Neural progenitor cell (in vitro differentiated cells): Measurements from ENCODE around the gene ACTL7B. TPM values are rescaled to one million over a fixed set of nuclear protein-coding genes. Genes with fewer than 3 reads are reported as not detected.

Source experiments
- DNase-seq: peaks from one replicate; pipeline ENCODE4 v3.0.0-alpha.2; 2016; ENCODE audit warnings: low spot score
- H2AFZ ChIP-seq: fragments of 200-600 bp; sonication (generic); replicated peaks from 2 replicates; pipeline ENCODE4 v1.6.1; 2016; ENCODE audit warnings: antibody characterized with exemption
- H3F3A ChIP-seq: fragments of 200-600 bp; sonication (generic); 2 replicates; pipeline ENCODE4 v1.6.1; 2016; ENCODE audit warnings: antibody characterized with exemption, low read depth
- H3K27ac ChIP-seq: fragments of 200-600 bp; sonication (generic); 2 replicates; pipeline ENCODE4 v1.5.1; 2016; ENCODE audit warnings: mild to moderate bottlenecking
- H3K27me3 ChIP-seq: fragments of 200-600 bp; sonication (generic); 2 replicates; pipeline ENCODE4 v1.6.1; 2016; ENCODE audit warnings: mild to moderate bottlenecking, moderate library complexity
- H3K36me3 ChIP-seq: fragments of 200-600 bp; sonication (generic); 2 replicates; pipeline ENCODE4 v1.5.1; 2016
- H3K4me1 ChIP-seq: fragments of 200-600 bp; sonication (generic); 2 replicates; pipeline ENCODE4 v1.6.1; 2016; ENCODE audit warnings: mixed run types
- H3K4me2 ChIP-seq: fragments of 200-600 bp; sonication (generic); 2 replicates; pipeline ENCODE4 v1.6.1; 2016
- H3K4me3 ChIP-seq: fragments of 200-600 bp; sonication (generic); 2 replicates; pipeline ENCODE4 v1.5.1; 2016
- H3K79me2 ChIP-seq: fragments of 200-600 bp; sonication (generic); 2 replicates; pipeline ENCODE4 v1.6.1; 2016; ENCODE audit warnings: low read depth
- H3K9ac ChIP-seq: fragments of 200-600 bp; sonication (generic); 2 replicates; pipeline ENCODE4 v1.6.1; 2016
- H3K9me3 ChIP-seq: fragments of 200-600 bp; sonication (generic); 2 replicates; pipeline ENCODE4 v1.5.1; 2016; ENCODE audit warnings: low read depth
- H4K20me1 ChIP-seq: fragments of 200-600 bp; sonication (generic); 2 replicates; pipeline ENCODE4 v1.6.1; 2016; ENCODE audit warnings: low read depth
- H3K27ac Mint-ChIP-seq: 3 replicates; pipeline ENCODE4 v1.8.0; 2021; ENCODE audit warnings: mixed read lengths
- H3K27me3 Mint-ChIP-seq: 2 replicates; pipeline ENCODE4 v1.8.0; 2022; ENCODE audit warnings: low read depth, mild to moderate bottlenecking, inconsistent platforms, moderate library complexity, mixed read lengths; ENCODE audit not compliant: insufficient read depth
- H3K36me3 Mint-ChIP-seq: 3 replicates; pipeline ENCODE4 v1.8.0; 2021; ENCODE audit warnings: mixed read lengths
- H3K4me1 Mint-ChIP-seq: 3 replicates; pipeline ENCODE4 v1.8.0; 2021; ENCODE audit warnings: mixed read lengths
- H3K4me3 Mint-ChIP-seq: 3 replicates; pipeline ENCODE4 v1.8.0; 2021; ENCODE audit warnings: mild to moderate bottlenecking, moderate library complexity, mixed read lengths
- H3K9me3 Mint-ChIP-seq: 3 replicates; pipeline ENCODE4 v1.8.0; 2020; ENCODE audit warnings: mixed read lengths
- CTCF ChIP-seq: fragments of 200-600 bp; sonication (generic); IDR thresholded peaks from 2 replicates; pipeline ENCODE4 v1.5.1; 2017; ENCODE audit warnings: antibody characterized with exemption, mild to moderate bottlenecking
- EZH2 ChIP-seq: fragments of 200-600 bp; sonication (generic); IDR thresholded peaks from 2 replicates; pipeline ENCODE4 v1.6.1; 2017; ENCODE audit warnings: antibody characterized with exemption, mild to moderate bottlenecking, moderate library complexity
- EZH2phosphoT487 ChIP-seq: fragments of 200-600 bp; sonication (generic); IDR thresholded peaks from 2 replicates; pipeline ENCODE4 v1.6.1; 2017; ENCODE audit warnings: antibody characterized with exemption
- total RNA-seq: library from RNA; depleted of rRNA; stranded (reverse); fragments of >200 nt; gene quantifications from 2 replicates; pipeline ENCODE4 v1.2.3, GENCODE V29; 2015; ENCODE audit warnings: low replicate concordance

Gene ACTL7B
- total RNA-seq, 1 donor from 2014 or later, result not detected

- Histone ChIP-seq H2AFZ (no peak overlapping the region), H3K27ac (no peak overlapping the region), H3K9ac (no peak overlapping the region), H3K4me3 (no peak overlapping the region), H3K9me3 (no peaks in the 10 kb centered on the region), H3K4me1 (no peaks in the 10 kb centered on the region), H3K36me3 (peaks cover 9% of the 10 kb centered on the region), H3K4me2 (no peak overlapping the region), H4K20me1 (no peaks in the 10 kb centered on the region), H3F3A (no peaks in the 10 kb centered on the region), H3K27me3 (no peaks in the 10 kb centered on the region), H3K79me2 (no peaks in the 10 kb centered on the region)
- H3K36me3 Mint-ChIP-seq, result peaks cover 46% of the 10 kb centered on the region
- no peaks in the 10 kb centered on the region for H3K27me3 Mint-ChIP-seq
- H3K4me3 Mint-ChIP-seq, result no peak overlapping the region
- no peaks in the 10 kb centered on the region for H3K4me1 Mint-ChIP-seq
- no peak for TF ChIP-seq EZH2phosphoT487
- TF ChIP-seq CTCF, result no peak
- no peak for TF ChIP-seq EZH2
- no peaks in the 10 kb centered on the region for H3K9me3 Mint-ChIP-seq
- no peak overlapping the region for H3K27ac Mint-ChIP-seq
- DNase-seq, result no peak
These were observed 20.6 kb upstream of the ACTL7B start for GRCh38 chr9:108876425-108876824.

- H3K27ac Mint-ChIP-seq, result no peak overlapping the region
- Histone ChIP-seq H3K9me3 (no peaks in the 10 kb centered on the region), H3K79me2 (no peaks in the 10 kb centered on the region), H3K4me2 (no peak overlapping the region), H3K9ac (no peak overlapping the region), H3K4me1 (no peaks in the 10 kb centered on the region), H3F3A (no peaks in the 10 kb centered on the region), H4K20me1 (no peaks in the 10 kb centered on the region), H3K4me3 (no peak overlapping the region), H2AFZ (no peak overlapping the region), H3K27me3 (no peaks in the 10 kb centered on the region), H3K36me3 (peaks cover 9% of the 10 kb centered on the region), H3K27ac (no peak overlapping the region)
- TF ChIP-seq CTCF (no peak), EZH2phosphoT487 (no peak), EZH2 (no peak)
- no peaks in the 10 kb centered on the region for H3K9me3 Mint-ChIP-seq
- no peaks in the 10 kb centered on the region for H3K4me1 Mint-ChIP-seq
- H3K36me3 Mint-ChIP-seq, result peaks cover 53% of the 10 kb centered on the region
- no peak overlapping the region for H3K4me3 Mint-ChIP-seq
- H3K27me3 Mint-ChIP-seq, result no peaks in the 10 kb centered on the region
- no peak for DNase-seq
These were observed 18.4 kb upstream of the ACTL7B start for GRCh38 chr9:108874058-108874788.

DNA sequence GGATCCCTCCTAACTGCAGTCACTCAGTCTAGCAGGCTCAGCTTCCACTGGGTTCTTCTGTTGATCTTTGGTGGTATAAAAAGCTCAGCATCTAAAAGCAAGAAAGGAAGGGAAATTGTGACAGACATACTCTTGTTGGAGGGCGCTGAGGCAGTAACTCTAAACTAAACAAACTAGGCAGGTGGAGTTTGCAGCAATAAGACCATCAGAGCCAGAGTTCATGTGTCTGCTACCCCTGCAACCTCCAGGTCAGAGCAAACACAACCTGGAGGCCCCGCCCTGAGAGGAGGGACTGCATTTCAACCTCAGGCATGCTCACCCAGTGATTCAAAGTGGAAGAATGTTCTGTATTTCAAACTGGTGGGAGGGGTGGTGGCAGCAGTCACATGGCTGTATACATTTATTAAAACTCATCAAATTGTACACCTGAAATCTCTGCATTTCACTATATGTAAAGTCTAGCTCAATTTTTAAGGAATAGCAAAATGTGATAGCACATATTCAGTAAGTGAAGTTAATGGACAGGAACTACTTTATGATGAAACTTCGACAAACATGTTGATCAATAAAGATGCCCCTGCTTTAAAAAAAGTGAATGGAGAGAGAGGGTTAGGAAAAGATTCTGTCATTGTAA lies 13.4 kb upstream of the ACTL7B start:
- peaks cover 38% of the 10 kb centered on the region for H3K36me3 Mint-ChIP-seq
- no peak for DNase-seq
- Histone ChIP-seq H3K36me3 (peaks cover 4% of the 10 kb centered on the region), H3F3A (no peaks in the 10 kb centered on the region), H3K79me2 (no peaks in the 10 kb centered on the region), H3K9ac (no peak overlapping the region), H4K20me1 (no peaks in the 10 kb centered on the region), H3K9me3 (no peaks in the 10 kb centered on the region), H3K27me3 (no peaks in the 10 kb centered on the region), H3K4me1 (no peaks in the 10 kb centered on the region), H3K4me3 (no peak overlapping the region), H3K27ac (no peak overlapping the region), H3K4me2 (no peak overlapping the region), H2AFZ (no peak overlapping the region)
- H3K27me3 Mint-ChIP-seq, result no peaks in the 10 kb centered on the region
- no peak overlapping the region for H3K4me3 Mint-ChIP-seq
- TF ChIP-seq CTCF, result no peak
- TF ChIP-seq EZH2phosphoT487, result no peak
- TF ChIP-seq EZH2, result no peak
- H3K4me1 Mint-ChIP-seq, result no peaks in the 10 kb centered on the region
- H3K9me3 Mint-ChIP-seq, result no peaks in the 10 kb centered on the region
- H3K27ac Mint-ChIP-seq, result no peak overlapping the region
